ENCODE measurements around the gene KCNAB1.

The KCNAB1 gene

DNA sequence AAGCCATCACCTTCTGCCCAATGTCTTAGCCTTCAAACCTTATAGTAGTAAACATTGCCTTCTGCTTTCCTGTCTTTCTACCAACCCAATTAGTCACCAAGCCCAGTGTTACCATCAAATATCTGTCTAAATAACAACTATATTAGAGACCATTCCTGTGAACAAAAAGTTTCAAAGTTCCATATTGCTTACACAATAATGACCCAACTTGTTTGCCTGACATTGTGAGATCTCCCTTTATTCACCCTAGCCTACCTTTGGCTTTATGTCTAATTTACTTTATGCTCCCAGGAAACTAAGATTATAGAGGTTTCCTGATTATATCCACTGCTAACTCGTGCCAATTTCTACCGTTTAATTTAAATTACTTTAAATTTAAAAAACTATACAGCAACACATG is 26.0 kb upstream of the KCNAB1 start:
- TF ChIP-seq SIN3A (IDR thresholded peaks at IDR 0.05; ENCODE audit: borderline replicate concordance, insufficient read depth, low read length) = no peak
- no peak for TF ChIP-seq TAF1 (IDR thresholded peaks at IDR 0.05; ENCODE audit: borderline replicate concordance, insufficient read depth, low read length)
- no peak for TF ChIP-seq POLR2AphosphoS5 (IDR thresholded peaks at IDR 0.05; ENCODE audit: low read depth, low read length)
- TF ChIP-seq FOXP2 (optimal IDR thresholded peaks at IDR 0.05; ENCODE audit: borderline replicate concordance, extremely low read depth, extremely low read length, insufficient read depth) = no peak
- TF ChIP-seq, protein P1, sequence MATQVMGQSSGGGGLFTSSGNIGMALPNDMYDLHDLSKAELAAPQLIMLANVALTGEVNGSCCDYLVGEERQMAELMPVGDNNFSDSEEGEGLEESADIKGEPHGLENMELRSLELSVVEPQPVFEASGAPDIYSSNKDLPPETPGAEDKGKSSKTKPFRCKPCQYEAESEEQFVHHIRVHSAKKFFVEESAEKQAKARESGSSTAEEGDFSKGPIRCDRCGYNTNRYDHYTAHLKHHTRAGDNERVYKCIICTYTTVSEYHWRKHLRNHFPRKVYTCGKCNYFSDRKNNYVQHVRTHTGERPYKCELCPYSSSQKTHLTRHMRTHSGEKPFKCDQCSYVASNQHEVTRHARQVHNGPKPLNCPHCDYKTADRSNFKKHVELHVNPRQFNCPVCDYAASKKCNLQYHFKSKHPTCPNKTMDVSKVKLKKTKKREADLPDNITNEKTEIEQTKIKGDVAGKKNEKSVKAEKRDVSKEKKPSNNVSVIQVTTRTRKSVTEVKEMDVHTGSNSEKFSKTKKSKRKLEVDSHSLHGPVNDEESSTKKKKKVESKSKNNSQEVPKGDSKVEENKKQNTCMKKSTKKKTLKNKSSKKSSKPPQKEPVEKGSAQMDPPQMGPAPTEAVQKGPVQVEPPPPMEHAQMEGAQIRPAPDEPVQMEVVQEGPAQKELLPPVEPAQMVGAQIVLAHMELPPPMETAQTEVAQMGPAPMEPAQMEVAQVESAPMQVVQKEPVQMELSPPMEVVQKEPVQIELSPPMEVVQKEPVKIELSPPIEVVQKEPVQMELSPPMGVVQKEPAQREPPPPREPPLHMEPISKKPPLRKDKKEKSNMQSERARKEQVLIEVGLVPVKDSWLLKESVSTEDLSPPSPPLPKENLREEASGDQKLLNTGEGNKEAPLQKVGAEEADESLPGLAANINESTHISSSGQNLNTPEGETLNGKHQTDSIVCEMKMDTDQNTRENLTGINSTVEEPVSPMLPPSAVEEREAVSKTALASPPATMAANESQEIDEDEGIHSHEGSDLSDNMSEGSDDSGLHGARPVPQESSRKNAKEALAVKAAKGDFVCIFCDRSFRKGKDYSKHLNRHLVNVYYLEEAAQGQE (IDR thresholded peaks at IDR 0.05; ENCODE audit: insufficient read depth in 1 of 2, low read depth in 2 of 2, low read length in 2 of 2) = no peak

DNA sequence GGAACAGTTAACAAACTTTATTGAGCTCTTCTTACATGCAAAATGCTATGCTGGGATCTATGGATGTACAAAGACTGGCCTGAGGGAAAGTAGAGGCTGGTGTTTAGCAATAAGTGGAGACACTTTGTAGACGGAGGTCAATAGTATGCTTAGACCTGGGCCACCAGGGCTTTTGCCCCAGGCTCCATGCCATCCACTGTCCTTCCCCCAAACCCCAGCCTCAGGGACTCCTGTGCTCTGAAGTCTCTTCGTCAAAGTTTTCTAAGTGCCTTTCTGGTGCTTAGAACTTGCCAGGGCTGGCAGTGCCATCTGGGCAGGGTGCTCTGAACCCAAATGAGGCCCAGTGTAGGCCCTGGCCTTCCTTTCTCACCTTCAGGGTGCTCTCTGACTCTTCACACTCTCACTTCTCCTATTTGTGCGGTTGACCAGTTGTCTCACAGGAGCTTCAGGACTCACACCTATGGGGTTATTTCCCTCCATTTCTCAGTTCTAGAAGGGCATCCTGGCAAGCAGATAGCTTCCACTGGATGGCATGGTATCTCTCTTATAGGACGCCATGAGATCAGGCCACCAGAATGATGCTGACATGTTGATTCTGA is 21.8 kb upstream of the KCNAB1 start:
- TF ChIP-seq SIN3A (IDR thresholded peaks at IDR 0.05; ENCODE audit: borderline replicate concordance, insufficient read depth, low read length) = no peak
- no peak for TF ChIP-seq FOXP2 (optimal IDR thresholded peaks at IDR 0.05; ENCODE audit: borderline replicate concordance, extremely low read depth, extremely low read length, insufficient read depth)
- TF ChIP-seq, protein P1 (IDR thresholded peaks at IDR 0.05; ENCODE audit: insufficient read depth in 1 of 2, low read depth in 2 of 2, low read length in 2 of 2) = no peak
- TF ChIP-seq POLR2AphosphoS5 (IDR thresholded peaks at IDR 0.05; ENCODE audit: low read depth, low read length) = no peak
- no peak for TF ChIP-seq TAF1 (IDR thresholded peaks at IDR 0.05; ENCODE audit: borderline replicate concordance, insufficient read depth, low read length)

DNA sequence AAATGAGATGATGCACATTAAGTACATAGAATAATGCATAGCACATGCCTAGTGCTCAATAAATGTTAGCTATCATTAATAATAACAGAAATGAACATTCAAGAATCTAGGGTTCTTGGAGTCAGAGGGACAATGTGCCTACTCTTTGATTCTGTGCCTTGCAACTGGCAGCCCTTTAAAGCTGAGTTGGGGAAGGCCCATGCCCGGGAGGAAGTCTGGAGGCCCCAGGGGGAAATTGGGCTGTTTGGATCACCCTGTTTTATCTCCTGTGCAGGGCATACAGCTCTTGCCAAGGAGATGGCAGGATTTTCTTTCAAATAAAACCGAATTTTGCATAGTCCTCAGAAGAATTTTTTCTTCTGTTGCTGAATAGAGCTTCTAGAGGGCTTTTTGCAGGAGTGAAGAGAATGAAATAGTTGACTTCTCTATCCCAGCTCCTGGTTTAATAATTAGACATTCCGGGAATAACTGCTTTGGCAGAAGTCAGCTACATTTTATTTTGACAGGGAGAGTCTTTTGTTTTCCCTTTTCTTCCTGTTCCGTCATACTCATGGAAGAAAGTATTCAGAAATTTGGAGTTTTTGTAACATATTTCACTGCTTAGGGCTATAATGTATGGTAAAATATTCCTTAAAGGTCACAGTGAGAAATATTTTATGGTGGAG is 18.0 kb upstream of the KCNAB1 start:
- TF ChIP-seq POLR2AphosphoS5 (IDR thresholded peaks at IDR 0.05; ENCODE audit: low read depth, low read length) (no peak), TAF1 (IDR thresholded peaks at IDR 0.05; ENCODE audit: borderline replicate concordance, insufficient read depth, low read length) (no peak), FOXP2 (optimal IDR thresholded peaks at IDR 0.05; ENCODE audit: borderline replicate concordance, extremely low read depth, extremely low read length, insufficient read depth) (no peak), SIN3A (IDR thresholded peaks at IDR 0.05; ENCODE audit: borderline replicate concordance, insufficient read depth, low read length) (no peak)
- TF ChIP-seq, protein P1 (IDR thresholded peaks at IDR 0.05; ENCODE audit: insufficient read depth in 1 of 2, low read depth in 2 of 2, low read length in 2 of 2) = no peak

DNA sequence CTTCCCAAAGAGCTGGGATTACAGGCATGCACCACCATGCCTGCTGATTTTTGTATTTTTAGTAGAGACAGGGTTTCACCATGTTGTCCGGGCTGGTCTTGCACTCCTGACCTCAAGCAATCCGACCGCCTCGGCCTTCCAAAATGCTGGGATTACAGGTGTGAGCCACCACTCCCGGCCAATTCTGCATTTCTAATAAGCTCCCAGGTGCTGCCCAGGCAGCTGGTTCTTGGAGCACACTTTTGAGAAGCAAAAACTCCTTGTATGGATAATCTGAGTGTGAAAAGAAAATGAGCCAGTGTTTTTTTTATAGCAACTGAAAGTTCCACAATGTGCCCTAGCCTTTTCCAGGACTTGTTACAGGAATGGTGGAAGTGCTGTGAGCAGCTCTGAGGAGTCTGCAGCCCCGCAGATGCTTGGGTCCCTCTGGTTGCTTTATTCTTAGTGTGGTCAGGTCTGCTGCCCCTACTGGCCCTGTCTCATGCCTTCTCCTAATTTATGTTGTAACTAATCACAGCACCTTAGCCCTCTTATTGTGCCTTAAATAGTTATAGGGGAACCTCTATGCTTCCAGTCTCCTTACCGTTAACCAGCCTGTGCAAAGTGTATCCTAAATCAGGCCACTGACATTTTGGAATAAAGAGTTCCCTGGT is 13.5 kb upstream of the KCNAB1 start:
- TF ChIP-seq POLR2AphosphoS5 (IDR thresholded peaks at IDR 0.05; ENCODE audit: low read depth, low read length) (no peak), FOXP2 (optimal IDR thresholded peaks at IDR 0.05; ENCODE audit: borderline replicate concordance, extremely low read depth, extremely low read length, insufficient read depth) (no peak), TAF1 (IDR thresholded peaks at IDR 0.05; ENCODE audit: borderline replicate concordance, insufficient read depth, low read length) (no peak), SIN3A (IDR thresholded peaks at IDR 0.05; ENCODE audit: borderline replicate concordance, insufficient read depth, low read length) (no peak)
- TF ChIP-seq, protein P1 (IDR thresholded peaks at IDR 0.05; ENCODE audit: insufficient read depth in 1 of 2, low read depth in 2 of 2, low read length in 2 of 2) = no peak

Data from PFSK-1 (cell line).